OCI-LY7 (cell line): ENCODE data around the gene RBM23.

ENCODE experiments used
- EZH2phosphoT487 ChIP-seq: fragments of 200-600 bp; sonication (generic); IDR thresholded peaks from 2 replicates; pipeline ENCODE4 v1.6.1; 2018; ENCODE audit warnings: low read depth, borderline replicate concordance, mild to moderate bottlenecking, mixed run types, antibody characterized with exemption, low read length, moderate library complexity, mixed read lengths
- TF ChIP-seq, protein P1 (sequence below): fragments of 200-600 bp; sonication (generic); conservative IDR thresholded peaks from 2 replicates; pipeline ENCODE4 v1.5.1; 2014; ENCODE audit warnings: mild to moderate bottlenecking, antibody characterized with exemption, low read length, moderate library complexity, mixed read lengths

- TF ChIP-seq, protein P1, sequence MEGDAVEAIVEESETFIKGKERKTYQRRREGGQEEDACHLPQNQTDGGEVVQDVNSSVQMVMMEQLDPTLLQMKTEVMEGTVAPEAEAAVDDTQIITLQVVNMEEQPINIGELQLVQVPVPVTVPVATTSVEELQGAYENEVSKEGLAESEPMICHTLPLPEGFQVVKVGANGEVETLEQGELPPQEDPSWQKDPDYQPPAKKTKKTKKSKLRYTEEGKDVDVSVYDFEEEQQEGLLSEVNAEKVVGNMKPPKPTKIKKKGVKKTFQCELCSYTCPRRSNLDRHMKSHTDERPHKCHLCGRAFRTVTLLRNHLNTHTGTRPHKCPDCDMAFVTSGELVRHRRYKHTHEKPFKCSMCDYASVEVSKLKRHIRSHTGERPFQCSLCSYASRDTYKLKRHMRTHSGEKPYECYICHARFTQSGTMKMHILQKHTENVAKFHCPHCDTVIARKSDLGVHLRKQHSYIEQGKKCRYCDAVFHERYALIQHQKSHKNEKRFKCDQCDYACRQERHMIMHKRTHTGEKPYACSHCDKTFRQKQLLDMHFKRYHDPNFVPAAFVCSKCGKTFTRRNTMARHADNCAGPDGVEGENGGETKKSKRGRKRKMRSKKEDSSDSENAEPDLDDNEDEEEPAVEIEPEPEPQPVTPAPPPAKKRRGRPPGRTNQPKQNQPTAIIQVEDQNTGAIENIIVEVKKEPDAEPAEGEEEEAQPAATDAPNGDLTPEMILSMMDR, result no peak
- TF ChIP-seq EZH2phosphoT487, result no peak
These were observed 52.1 kb downstream of the RBM23 start for GRCh38 chr14:22866874-22867273.
